Left ventricle myocardium inferior (tissue), 1 donor: Measurements from ENCODE around the gene KRT80. TPM values are rescaled to one million over a fixed set of nuclear protein-coding genes. Genes with fewer than 3 reads are reported as not detected.

ENCODE experiments used
- DNase-seq: peaks from one replicate; pipeline ENCODE4 v3.0.0-alpha.2; 2020
- H3K27ac ChIP-seq: fragments of 200-600 bp; replicated peaks from 2 replicates; pipeline ENCODE4 v1.8.0; 2021
- H3K27me3 ChIP-seq: fragments of 200-600 bp; 2 replicates; pipeline ENCODE4 v1.8.0; 2021; ENCODE audit warnings: low read depth
- H3K36me3 ChIP-seq: fragments of 200-600 bp; 2 replicates; pipeline ENCODE4 v1.8.0; 2021
- H3K4me1 ChIP-seq: fragments of 200-600 bp; 2 replicates; pipeline ENCODE4 v1.8.0; 2021
- H3K4me3 ChIP-seq: fragments of 200-600 bp; 2 replicates; pipeline ENCODE4 v1.8.0; 2021; ENCODE audit warnings: mild to moderate bottlenecking, moderate library complexity
- H3K9me3 ChIP-seq: fragments of 200-600 bp; replicated peaks from 2 replicates; pipeline ENCODE4 v1.8.0; 2021
- intact Hi-C: fragments of 100-400 bp; cut with micrococcal nuclease; formaldehyde crosslinking; loops from one replicate; pipeline ENCODE4 v1.11.0; 2022
- total RNA-seq: library from RNA; stranded (reverse); fragmentation: NEBNext Ultra II Directional; extraction: Animal tissue kit (Norgen Biotek cat#: 25700); gene quantifications from one replicate; pipeline ENCODE4 v1.2.1, GENCODE V29; 2021
- TF ChIP-seq, protein P1 (sequence below): fragments of 200-600 bp; IDR thresholded peaks from 2 replicates; pipeline ENCODE4 v1.8.0; 2021; ENCODE audit warnings: antibody characterized with exemption, mild to moderate bottlenecking, borderline replicate concordance
- donor health status: DM: no; HTN: yes; CAD: no; lungs with severe emphysema.

Gene KRT80
- total RNA-seq, 1 donor from 2014 or later, result not detected

DNA sequence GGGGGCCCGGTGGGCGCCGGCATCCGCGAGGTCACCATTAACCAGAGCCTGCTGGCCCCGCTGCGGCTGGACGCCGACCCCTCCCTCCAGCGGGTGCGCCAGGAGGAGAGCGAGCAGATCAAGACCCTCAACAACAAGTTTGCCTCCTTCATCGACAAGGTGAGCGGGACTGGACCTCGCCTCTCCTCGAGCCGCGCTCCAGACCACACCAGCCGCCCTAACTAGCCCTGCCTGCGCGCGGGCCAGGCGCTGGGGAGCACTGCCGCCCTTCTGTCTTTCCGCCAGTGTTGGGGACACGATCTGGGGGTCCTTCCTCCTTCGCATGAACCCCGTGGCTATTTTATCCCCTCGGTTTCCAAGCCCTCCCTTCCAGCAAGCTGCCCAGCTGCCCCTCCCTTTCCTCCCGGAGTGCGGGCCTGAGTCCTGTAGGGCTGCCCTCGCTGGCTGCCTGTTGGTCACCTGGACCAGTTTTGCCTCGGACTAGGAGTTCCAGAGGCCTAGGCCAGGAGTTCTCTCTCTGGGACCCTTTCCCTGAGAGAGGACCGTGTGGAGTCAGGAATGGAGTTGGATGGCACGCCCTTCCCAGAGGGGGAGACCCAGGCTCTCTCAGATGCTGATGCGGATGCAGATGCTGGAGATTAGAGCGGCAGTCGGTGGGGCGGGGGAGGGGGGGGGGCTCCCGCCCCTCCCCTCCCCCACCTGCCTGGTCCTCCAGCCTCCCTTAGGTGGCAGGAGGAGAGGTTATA, 41.8 kb upstream of the KRT80 start:
- Histone ChIP-seq H3K4me1 (peaks cover 36% of the 10 kb centered on the region), H3K27me3 (peaks cover 75% of the 10 kb centered on the region), H3K9me3 (no peaks in the 10 kb centered on the region), H3K4me3 (peak overlapping the region; percentile 41), H3K27ac (no peak overlapping the region), H3K36me3 (no peaks in the 10 kb centered on the region)
- TF ChIP-seq, protein P1, sequence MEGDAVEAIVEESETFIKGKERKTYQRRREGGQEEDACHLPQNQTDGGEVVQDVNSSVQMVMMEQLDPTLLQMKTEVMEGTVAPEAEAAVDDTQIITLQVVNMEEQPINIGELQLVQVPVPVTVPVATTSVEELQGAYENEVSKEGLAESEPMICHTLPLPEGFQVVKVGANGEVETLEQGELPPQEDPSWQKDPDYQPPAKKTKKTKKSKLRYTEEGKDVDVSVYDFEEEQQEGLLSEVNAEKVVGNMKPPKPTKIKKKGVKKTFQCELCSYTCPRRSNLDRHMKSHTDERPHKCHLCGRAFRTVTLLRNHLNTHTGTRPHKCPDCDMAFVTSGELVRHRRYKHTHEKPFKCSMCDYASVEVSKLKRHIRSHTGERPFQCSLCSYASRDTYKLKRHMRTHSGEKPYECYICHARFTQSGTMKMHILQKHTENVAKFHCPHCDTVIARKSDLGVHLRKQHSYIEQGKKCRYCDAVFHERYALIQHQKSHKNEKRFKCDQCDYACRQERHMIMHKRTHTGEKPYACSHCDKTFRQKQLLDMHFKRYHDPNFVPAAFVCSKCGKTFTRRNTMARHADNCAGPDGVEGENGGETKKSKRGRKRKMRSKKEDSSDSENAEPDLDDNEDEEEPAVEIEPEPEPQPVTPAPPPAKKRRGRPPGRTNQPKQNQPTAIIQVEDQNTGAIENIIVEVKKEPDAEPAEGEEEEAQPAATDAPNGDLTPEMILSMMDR, result no peak
- no peak for DNase-seq
- intact Hi-C loops, result no loop called here

DNA sequence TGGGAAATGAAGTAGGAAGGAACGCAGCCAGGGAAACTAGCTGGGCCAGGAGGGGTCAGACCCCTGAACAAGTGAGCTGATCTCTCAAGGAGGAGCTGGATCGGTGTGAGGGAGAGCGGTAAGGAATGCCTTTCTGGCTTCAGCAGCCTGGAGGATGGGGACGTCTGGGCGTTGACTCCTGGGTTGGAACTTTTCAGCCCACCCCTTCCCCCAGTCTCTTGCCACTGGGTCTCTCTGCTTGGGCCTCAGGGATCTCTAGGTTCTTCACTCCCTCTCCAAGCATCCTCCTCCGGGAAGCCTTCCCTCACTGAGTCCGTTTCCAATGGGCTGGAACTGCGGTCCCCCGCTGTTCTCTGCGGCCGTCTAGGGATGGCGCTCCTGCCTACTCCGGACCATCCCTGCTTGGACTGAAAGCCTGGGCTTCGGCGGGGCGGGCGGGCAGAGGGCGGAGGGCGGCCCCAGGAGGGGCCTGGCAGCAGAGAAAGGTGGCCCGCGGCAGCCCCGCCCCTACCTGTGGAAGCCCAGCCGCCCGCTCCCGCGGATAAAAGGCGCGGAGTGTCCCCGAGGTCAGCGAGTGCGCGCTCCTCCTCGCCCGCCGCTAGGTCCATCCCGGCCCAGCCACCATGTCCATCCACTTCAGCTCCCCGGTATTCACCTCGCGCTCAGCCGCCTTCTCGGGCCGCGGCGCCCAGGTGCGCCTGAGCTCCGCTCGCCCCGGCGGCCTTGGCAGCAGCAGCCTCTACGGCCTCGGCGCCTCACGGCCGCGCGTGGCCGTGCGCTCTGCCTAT, 41.1 kb upstream of the KRT80 start, which contains the start of gene KRT7:
Gene KRT7, plus strand, starts transcription at position 570 of the 788 bp plus-strand sequence. Its CDS starts 54 bp downstream, at position 624.
- TF ChIP-seq, protein P1, result no peak
- H3K27ac ChIP-seq, result no peak within 1 kb of the TSS
- H3K27me3 ChIP-seq, result peaks cover 79% of the 10 kb centered on the region
- no peak for DNase-seq
- H3K36me3 ChIP-seq, result no peaks in the 10 kb centered on the region
- H3K4me1 ChIP-seq, result peaks cover 36% of the 10 kb centered on the region
- peak within 1 kb of the TSS; percentile 41 for H3K4me3 ChIP-seq
- H3K9me3 ChIP-seq, result no peaks in the 10 kb centered on the region
- intact Hi-C loops, result no loop called here

DNA sequence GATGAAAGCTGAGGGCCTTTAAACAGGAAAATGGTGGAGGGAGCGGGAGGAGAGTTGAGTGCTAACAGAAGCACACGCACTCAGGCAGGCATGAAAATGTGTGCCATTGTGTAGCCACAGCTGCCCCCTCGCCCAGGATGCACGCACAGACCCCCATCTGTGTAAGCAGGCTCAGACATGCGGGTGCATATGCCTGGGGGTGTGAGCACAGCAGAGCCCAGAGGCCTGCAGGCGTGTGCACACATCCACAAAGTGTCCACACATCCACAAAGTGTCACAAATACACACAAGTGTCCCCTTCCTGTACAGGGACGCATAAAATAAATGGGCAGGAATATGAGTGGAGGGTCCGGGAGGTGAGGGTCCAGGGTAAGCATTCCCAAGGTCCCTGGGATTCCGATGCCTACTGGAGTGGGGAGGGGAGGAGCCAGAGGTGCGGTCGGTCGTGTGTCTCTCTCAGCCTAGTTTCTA, 40.4 kb upstream of the KRT80 start:
- peaks cover 36% of the 10 kb centered on the region for H3K4me1 ChIP-seq
- H3K36me3 ChIP-seq, result no peaks in the 10 kb centered on the region
- intact Hi-C loops, result no loop called here
- TF ChIP-seq, protein P1, result no peak
- H3K27me3 ChIP-seq, result peaks cover 82% of the 10 kb centered on the region
- no peak overlapping the region for H3K27ac ChIP-seq
- DNase-seq, result no peak
- H3K9me3 ChIP-seq, result no peaks in the 10 kb centered on the region
- no peak overlapping the region for H3K4me3 ChIP-seq

DNA sequence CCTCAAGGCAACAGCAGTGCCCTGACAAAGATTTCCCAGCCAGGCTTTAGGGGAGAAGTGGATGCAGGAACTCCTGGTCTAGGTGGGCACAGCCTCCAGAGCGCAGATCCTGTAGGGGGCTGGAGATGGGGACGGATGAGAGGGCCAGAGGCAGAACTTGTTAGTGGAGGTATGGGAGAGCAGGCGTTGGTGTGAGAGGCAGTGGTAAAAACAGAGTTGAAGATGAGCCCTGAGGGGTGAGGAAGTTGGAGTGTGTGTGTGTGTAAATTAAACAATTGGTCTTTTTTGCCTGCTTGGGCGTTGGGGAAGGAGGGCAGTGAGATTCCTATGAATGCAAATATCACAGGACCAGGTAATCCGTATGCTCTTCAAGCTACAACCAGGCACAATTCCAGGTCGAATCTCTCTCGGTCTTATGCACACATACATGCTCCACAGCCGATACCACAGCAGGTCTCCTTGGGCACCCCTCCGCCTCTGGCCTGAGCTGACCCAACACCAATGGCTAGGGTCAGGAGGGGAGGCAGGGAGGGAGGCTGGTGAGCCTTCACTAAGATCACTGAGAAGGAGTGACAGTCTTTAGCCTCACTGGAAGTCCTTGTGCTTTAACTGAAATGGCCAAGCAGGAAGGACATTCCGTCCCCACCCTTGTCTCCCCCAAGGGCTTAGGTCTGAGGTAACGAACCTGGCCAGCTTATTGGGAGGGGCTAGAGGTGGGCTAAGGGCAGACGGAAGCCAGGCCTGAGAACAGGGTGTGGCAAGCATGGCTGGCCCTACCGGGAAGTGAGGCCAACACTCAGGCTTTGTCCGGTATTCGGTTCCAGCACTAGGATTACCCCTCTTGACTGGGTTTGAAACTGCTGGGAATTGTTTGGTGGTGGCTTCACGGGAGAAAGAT, 39.7 kb upstream of the KRT80 start:
- H3K4me3 ChIP-seq, result no peak overlapping the region
- TF ChIP-seq, protein P1, result no peak
- H3K27ac ChIP-seq, result no peak overlapping the region
- DNase-seq, result no peak
- peaks cover 36% of the 10 kb centered on the region for H3K4me1 ChIP-seq
- H3K36me3 ChIP-seq, result no peaks in the 10 kb centered on the region
- intact Hi-C loops, result no loop called here
- no peaks in the 10 kb centered on the region for H3K9me3 ChIP-seq
- H3K27me3 ChIP-seq, result peaks cover 83% of the 10 kb centered on the region
